ENCODE measurements around the gene LRRC61.

DNA sequence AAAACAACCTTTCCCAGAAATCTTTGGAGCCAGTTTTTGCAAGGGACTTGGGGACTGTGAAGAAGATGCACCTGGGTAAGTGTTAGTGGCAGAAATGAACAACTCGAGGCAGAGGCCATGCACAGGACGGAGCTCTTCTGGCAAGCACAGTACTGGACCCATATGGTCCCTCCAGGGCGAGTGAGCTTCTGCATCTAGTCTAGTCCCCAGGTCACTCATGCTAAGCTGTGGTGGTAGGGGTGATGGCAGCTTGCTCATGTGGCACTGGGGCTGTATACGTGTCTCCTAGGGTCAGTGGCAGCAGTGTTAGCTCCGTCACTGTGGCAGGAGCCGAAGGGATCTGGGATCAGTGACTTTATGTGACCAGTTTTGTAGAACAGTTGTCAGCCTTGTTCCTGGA, 9.3 kb upstream of the LRRC61 start:
- no peak for TF ChIP-seq CTCF (IDR thresholded peaks at IDR 0.05; ENCODE audit: insufficient read depth, low read length, poor library complexity, severe bottlenecking)
- no peak for TF ChIP-seq EZH2phosphoT487 (conservative IDR thresholded peaks at IDR 0.05; ENCODE audit: low read length)

Data from SU-DHL-6 (cell line).